ENCODE data around the gene GALK1.
A peak's percentile ranks its signal among the peaks of the same experiment; 100 is the strongest.

Gene GALK1

DNA sequence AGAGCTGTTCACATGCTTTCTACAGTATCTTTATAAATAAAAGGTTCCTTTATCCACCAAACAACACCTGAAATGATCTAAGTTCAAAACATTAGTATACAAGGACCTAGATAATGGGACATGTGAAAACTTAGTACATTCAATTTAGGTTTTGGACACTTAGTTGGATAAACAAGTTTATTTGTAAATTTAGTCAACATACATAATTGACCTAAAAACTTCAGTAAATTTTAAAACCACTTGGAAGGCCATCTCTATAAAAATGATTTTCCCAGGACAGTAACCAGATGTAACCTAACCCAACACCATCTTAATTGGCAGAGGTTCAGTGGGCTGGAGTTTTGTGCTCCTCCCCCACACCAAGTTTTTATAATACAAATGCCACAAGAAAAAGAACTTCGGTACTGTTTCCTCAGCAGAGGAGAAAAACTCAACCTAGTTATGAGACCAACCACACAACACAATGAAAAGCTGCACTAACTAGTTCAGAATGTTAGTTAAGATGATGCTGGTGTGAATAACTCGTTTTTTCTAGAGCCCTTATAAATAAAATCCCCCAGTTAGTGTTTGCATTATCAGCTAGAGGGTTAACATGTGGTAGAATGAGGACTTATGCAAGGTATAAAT lies 12.4 kb upstream of the GALK1 start:
- ATAC-seq = no peak
- TF ChIP-seq, protein P1, sequence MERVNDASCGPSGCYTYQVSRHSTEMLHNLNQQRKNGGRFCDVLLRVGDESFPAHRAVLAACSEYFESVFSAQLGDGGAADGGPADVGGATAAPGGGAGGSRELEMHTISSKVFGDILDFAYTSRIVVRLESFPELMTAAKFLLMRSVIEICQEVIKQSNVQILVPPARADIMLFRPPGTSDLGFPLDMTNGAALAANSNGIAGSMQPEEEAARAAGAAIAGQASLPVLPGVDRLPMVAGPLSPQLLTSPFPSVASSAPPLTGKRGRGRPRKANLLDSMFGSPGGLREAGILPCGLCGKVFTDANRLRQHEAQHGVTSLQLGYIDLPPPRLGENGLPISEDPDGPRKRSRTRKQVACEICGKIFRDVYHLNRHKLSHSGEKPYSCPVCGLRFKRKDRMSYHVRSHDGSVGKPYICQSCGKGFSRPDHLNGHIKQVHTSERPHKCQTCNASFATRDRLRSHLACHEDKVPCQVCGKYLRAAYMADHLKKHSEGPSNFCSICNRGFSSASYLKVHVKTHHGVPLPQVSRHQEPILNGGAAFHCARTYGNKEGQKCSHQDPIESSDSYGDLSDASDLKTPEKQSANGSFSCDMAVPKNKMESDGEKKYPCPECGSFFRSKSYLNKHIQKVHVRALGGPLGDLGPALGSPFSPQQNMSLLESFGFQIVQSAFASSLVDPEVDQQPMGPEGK (CRISPR knock-in tag; IDR thresholded peaks at IDR 0.05; ENCODE audit: borderline replicate concordance) = 0 out of 2 replicates have a peak, but pooled peaks have one; percentile 24
- TF ChIP-seq BACH2 (CRISPR knock-in tag; IDR thresholded peaks at IDR 0.05; ENCODE audit: borderline replicate concordance) (no peak), GLIS3 (CRISPR knock-in tag; IDR thresholded peaks at IDR 0.05) (no peak; the same call in 1 of the 2 replicates), SNAI2 (CRISPR knock-in tag; IDR thresholded peaks at IDR 0.05) (no peak), ZNF565 (CRISPR knock-in tag; conservative IDR thresholded peaks at IDR 0.05; ENCODE audit: low read depth) (no peak), ZFP30 (CRISPR knock-in tag; IDR thresholded peaks at IDR 0.05) (no peak; the same call in none of the 2 replicates), ZFP3 (CRISPR knock-in tag; IDR thresholded peaks at IDR 0.05) (no peak), OSR1 (CRISPR knock-in tag; IDR thresholded peaks at IDR 0.05) (no peak), ZNF70 (CRISPR knock-in tag; IDR thresholded peaks at IDR 0.05) (no peak), ESRRG (CRISPR knock-in tag; IDR thresholded peaks at IDR 0.05) (no peak), PPARA (CRISPR knock-in tag; IDR thresholded peaks at IDR 0.05; ENCODE audit: borderline replicate concordance) (no peak), ISL1 (CRISPR knock-in tag; IDR thresholded peaks at IDR 0.05) (no peak), ZC3H10 (CRISPR knock-in tag; IDR thresholded peaks at IDR 0.05) (no peak), ARNTL (CRISPR knock-in tag; IDR thresholded peaks at IDR 0.05; ENCODE audit: borderline replicate concordance, low read depth) (no peak; the same call in 1 of the 2 replicates), CSDC2 (CRISPR knock-in tag; IDR thresholded peaks at IDR 0.05) (no peak), TCF4 (CRISPR knock-in tag; IDR thresholded peaks at IDR 0.05; ENCODE audit: borderline replicate concordance) (no peak; the same call in 1 of the 2 replicates), RARB (CRISPR knock-in tag; IDR thresholded peaks at IDR 0.05) (peak; percentile 73), ZNF8 (CRISPR knock-in tag; IDR thresholded peaks at IDR 0.05) (0 out of 2 replicates have a peak, but pooled peaks have one; percentile 21), TOX (CRISPR knock-in tag; IDR thresholded peaks at IDR 0.05; ENCODE audit: borderline replicate concordance) (peak; percentile 10; the same call in 1 of the 2 replicates)
- TF ChIP-seq, protein P2, sequence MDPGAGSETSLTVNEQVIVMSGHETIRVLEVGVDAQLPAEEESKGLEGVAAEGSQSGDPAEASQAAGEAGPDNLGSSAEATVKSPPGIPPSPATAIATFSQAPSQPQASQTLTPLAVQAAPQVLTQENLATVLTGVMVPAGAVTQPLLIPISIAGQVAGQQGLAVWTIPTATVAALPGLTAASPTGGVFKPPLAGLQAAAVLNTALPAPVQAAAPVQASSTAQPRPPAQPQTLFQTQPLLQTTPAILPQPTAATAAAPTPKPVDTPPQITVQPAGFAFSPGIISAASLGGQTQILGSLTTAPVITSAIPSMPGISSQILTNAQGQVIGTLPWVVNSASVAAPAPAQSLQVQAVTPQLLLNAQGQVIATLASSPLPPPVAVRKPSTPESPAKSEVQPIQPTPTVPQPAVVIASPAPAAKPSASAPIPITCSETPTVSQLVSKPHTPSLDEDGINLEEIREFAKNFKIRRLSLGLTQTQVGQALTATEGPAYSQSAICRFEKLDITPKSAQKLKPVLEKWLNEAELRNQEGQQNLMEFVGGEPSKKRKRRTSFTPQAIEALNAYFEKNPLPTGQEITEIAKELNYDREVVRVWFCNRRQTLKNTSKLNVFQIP (CRISPR knock-in tag; IDR thresholded peaks at IDR 0.05; ENCODE audit: borderline replicate concordance, low read depth) = peak; percentile 65; the same call in 1 of the 2 replicates
- TF ChIP-seq, protein P3, sequence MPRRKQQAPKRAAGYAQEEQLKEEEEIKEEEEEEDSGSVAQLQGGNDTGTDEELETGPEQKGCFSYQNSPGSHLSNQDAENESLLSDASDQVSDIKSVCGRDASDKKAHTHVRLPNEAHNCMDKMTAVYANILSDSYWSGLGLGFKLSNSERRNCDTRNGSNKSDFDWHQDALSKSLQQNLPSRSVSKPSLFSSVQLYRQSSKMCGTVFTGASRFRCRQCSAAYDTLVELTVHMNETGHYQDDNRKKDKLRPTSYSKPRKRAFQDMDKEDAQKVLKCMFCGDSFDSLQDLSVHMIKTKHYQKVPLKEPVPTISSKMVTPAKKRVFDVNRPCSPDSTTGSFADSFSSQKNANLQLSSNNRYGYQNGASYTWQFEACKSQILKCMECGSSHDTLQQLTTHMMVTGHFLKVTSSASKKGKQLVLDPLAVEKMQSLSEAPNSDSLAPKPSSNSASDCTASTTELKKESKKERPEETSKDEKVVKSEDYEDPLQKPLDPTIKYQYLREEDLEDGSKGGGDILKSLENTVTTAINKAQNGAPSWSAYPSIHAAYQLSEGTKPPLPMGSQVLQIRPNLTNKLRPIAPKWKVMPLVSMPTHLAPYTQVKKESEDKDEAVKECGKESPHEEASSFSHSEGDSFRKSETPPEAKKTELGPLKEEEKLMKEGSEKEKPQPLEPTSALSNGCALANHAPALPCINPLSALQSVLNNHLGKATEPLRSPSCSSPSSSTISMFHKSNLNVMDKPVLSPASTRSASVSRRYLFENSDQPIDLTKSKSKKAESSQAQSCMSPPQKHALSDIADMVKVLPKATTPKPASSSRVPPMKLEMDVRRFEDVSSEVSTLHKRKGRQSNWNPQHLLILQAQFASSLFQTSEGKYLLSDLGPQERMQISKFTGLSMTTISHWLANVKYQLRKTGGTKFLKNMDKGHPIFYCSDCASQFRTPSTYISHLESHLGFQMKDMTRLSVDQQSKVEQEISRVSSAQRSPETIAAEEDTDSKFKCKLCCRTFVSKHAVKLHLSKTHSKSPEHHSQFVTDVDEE (CRISPR knock-in tag; IDR thresholded peaks at IDR 0.05) = no peak
- TF ChIP-seq, protein P4, sequence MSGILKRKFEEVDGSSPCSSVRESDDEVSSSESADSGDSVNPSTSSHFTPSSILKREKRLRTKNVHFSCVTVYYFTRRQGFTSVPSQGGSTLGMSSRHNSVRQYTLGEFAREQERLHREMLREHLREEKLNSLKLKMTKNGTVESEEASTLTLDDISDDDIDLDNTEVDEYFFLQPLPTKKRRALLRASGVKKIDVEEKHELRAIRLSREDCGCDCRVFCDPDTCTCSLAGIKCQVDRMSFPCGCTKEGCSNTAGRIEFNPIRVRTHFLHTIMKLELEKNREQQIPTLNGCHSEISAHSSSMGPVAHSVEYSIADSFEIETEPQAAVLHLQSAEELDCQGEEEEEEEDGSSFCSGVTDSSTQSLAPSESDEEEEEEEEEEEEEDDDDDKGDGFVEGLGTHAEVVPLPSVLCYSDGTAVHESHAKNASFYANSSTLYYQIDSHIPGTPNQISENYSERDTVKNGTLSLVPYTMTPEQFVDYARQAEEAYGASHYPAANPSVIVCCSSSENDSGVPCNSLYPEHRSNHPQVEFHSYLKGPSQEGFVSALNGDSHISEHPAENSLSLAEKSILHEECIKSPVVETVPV (CRISPR knock-in tag; IDR thresholded peaks at IDR 0.05) = peak; percentile 65
- TF ChIP-seq, protein P5, sequence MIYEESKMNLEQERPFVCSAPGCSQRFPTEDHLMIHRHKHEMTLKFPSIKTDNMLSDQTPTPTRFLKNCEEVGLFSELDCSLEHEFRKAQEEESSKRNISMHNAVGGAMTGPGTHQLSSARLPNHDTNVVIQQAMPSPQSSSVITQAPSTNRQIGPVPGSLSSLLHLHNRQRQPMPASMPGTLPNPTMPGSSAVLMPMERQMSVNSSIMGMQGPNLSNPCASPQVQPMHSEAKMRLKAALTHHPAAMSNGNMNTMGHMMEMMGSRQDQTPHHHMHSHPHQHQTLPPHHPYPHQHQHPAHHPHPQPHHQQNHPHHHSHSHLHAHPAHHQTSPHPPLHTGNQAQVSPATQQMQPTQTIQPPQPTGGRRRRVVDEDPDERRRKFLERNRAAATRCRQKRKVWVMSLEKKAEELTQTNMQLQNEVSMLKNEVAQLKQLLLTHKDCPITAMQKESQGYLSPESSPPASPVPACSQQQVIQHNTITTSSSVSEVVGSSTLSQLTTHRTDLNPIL (CRISPR knock-in tag; IDR thresholded peaks at IDR 0.05; ENCODE audit: low read depth) = peak; percentile 54

Measured in SK-N-SH treated with all-trans-retinoic acid at 6 μM for 48 hours (cell line).